Lung (tissue), 12 donors: ENCODE data around the gene RYK. TPM values are rescaled to one million over a fixed set of nuclear protein-coding genes. Genes with fewer than 3 reads are reported as not detected.
A peak's percentile ranks its signal among the peaks of the same experiment; 100 is the strongest.

Experiments
- ATAC-seq: fragments of 200-7000 bp; cut with Tn5 transposase; one replicate; pipeline ENCODE4 v1.9.1; 2020; ENCODE audit warnings: moderate number of reproducible peaks; ENCODE audit not compliant: insufficient read depth, low FRiP score
- DNase-seq, 3 donors: peaks; one replicate each; pipeline ENCODE4 v3.0.0-alpha.2; 2013 to 2017
- H3K27ac ChIP-seq, 2 donors: one replicate each; pipeline ENCODE4 v1.5.1; 2013; ENCODE audit warnings: mild to moderate bottlenecking in 2 of 2, moderate library complexity in 2 of 2, control low read depth in 1 of 2, inconsistent platforms in 1 of 2, low read depth in 1 of 2, low read length in 1 of 2
- H3K27me3 ChIP-seq, 3 donors: one replicate each; pipeline ENCODE4 v1.5.1; 2013; ENCODE audit warnings: low read length in 2 of 3; ENCODE audit not compliant: control insufficient read depth in 3 of 3, insufficient read depth in 3 of 3
- H3K36me3 ChIP-seq, 4 donors: one replicate each; pipeline ENCODE4 v1.5.1; 2013; ENCODE audit warnings: low read length in 4 of 4, mild to moderate bottlenecking in 1 of 4, moderate library complexity in 1 of 4; ENCODE audit not compliant: control insufficient read depth in 4 of 4, insufficient read depth in 4 of 4
- H3K4me1 ChIP-seq, 5 donors: one replicate each; pipeline ENCODE4 v1.5.1; 2013; ENCODE audit warnings: low read length in 5 of 5, mild to moderate bottlenecking in 2 of 5, moderate library complexity in 1 of 5; ENCODE audit not compliant: control insufficient read depth in 5 of 5, insufficient read depth in 5 of 5
- H3K4me3 ChIP-seq: one replicate; pipeline ENCODE4 v1.5.1; 2013; ENCODE audit warnings: mild to moderate bottlenecking, control low read depth, moderate library complexity
- H3K9ac ChIP-seq, 2 donors: one replicate each; pipeline ENCODE4 v1.5.1; 2013; ENCODE audit warnings: low read length in 2 of 2, control low read depth in 1 of 2; ENCODE audit not compliant: insufficient read depth in 1 of 2
- H3K9me3 ChIP-seq, 4 donors: one replicate each; pipeline ENCODE4 v1.5.1; 2013; ENCODE audit warnings: low read length in 3 of 4, mild to moderate bottlenecking in 1 of 4, moderate library complexity in 1 of 4; ENCODE audit not compliant: control insufficient read depth in 4 of 4, insufficient read depth in 3 of 4
- CTCF ChIP-seq: IDR thresholded peaks from 2 replicates; pipeline ENCODE4 v1.5.1; 2012; ENCODE audit warnings: mild to moderate bottlenecking; ENCODE audit errors: control extremely low read depth, extremely low read depth
- WGBS, 2 donors: extraction: QIAGEN DNeasy Blood & Tissue Kit; methylation state at CpG; one replicate each; pipeline ENCODE4 v1.1.7; 2013; 5-methylcytosine and 5-hydroxymethylcytosine counted together
- polyA plus RNA-seq, 2 donors: library from polyadenylated mRNA; stranded (reverse); fragments of 200-250 nt; gene quantifications; one replicate each; pipeline ENCODE4 v1.2.1, GENCODE V29; 2013
- total RNA-seq, 2 donors: library from RNA; depleted of rRNA in 1 of 2; stranded (reverse); fragments of >200 nt in 1 of 2; gene quantifications; one replicate each; pipeline ENCODE4 v1.2.1, GENCODE V29; 2014 to 2021
- donor health status: control.
- donor health status: control.
- donor health status: Bipolar disorder and iron deficiency.
- donor health status: healthy.
- donor health status: DM: yes; HTN: yes; CAD: no.

Gene RYK
- total and polyA plus RNA-seq, 4 donors = 22.1 to 132 (median 29.0) TPM

DNA sequence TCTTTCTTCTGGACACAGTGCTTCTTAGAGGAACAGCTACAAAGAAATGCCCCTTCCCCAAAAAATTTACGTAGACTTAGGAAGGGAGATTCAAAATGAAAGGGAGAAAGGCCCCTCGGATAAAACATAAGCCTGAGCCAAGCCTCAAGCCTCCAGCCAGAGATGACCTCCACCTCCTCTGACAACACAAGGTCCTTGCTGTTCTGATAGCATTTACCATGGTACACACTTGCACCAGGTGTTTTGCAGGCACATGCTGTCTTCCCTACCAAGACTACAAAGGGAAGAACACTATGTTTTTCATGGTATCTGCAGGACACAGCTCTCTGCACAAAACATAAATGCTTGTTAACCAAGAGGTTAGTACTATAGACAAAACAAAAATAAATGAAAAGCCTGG lies 27.8 kb downstream of the RYK start:
- no peaks in the 10 kb centered on the region for H3K27me3 ChIP-seq

GRCh38 chr3:134216851-134217250 lies 33.8 kb downstream of the RYK start:
- no peak overlapping the region for H3K4me3 ChIP-seq
- no peaks in the 10 kb centered on the region for H3K27me3 ChIP-seq
- no peak for DNase-seq
- H3K9me3 ChIP-seq = no peaks in the 10 kb centered on the region
- no peak for TF ChIP-seq CTCF
- H3K27ac ChIP-seq = no peak overlapping the region
- H3K36me3 ChIP-seq = peaks cover 0 to 6% (median under 1%) of the 10 kb centered on the region in 4 donors
- H3K4me1 ChIP-seq = peaks cover 0 to 7% (median 0%) of the 10 kb centered on the region in 5 donors
- 92 to 96% methylated on average over 4 of the region's 4 CpGs for WGBS, 2 donors
- no peak for ATAC-seq
- H3K9ac ChIP-seq = no peak overlapping the region

More for the DNA sequence above, 27.8 kb downstream of the RYK start:
- no peak for TF ChIP-seq CTCF
- Histone ChIP-seq H3K4me3 (no peak overlapping the region), H3K36me3 (peaks cover 0 to 7% (median 2%) of the 10 kb centered on the region in 4 donors), H3K9ac (no peak overlapping the region), H3K27ac (no peak overlapping the region), H3K4me1 (peaks cover 0 to 3% (median 0%) of the 10 kb centered on the region in 5 donors), H3K9me3 (no peaks in the 10 kb centered on the region)
- 80 to 83% methylated on average over 2 of the region's 2 CpGs for WGBS, 2 donors
- DNase-seq = no peak
- ATAC-seq = no peak

DNA sequence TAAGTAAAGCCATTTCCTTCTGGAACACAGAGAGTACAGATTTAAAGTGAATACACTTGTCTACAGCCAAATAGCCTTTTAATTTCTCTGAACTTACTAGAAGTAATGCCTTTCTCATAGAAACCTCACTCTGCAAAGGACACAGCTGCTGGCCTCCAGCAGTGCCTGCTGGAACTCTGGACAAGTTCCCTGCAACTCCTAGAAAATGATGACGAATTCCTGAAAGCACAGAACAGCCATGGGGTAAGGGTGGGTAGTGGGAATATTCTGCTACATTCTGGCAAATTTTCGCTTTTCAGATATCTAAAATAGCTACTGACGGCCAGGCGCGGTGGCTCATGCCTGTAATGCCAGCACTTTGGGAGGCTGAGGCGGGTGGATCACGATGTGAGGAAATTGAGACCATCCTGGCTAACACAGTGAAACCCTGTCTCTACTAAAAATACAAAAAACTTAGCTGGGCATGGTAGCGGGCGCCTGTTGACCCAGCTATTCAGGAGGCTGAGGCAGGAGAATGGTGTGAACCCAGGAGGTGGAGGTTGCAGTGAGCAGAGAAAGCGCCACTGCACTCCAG lies 34.4 kb downstream of the RYK start:
- H3K4me1 ChIP-seq = peaks cover 0 to 7% (median 0%) of the 10 kb centered on the region in 5 donors
- ATAC-seq (no peak), DNase-seq (peak in 1 of 3 donors; percentile 18)
- no peak overlapping the region for H3K4me3 ChIP-seq
- peaks cover 0 to 3% (median under 1%) of the 10 kb centered on the region in 4 donors for H3K36me3 ChIP-seq
- no peak overlapping the region for H3K27ac ChIP-seq
- no peak for TF ChIP-seq CTCF
- no peaks in the 10 kb centered on the region for H3K27me3 ChIP-seq
- no peak overlapping the region for H3K9ac ChIP-seq
- 89 to 91% methylated on average over 10 of the region's 10 CpGs for WGBS, 2 donors
- H3K9me3 ChIP-seq = no peaks in the 10 kb centered on the region

DNA sequence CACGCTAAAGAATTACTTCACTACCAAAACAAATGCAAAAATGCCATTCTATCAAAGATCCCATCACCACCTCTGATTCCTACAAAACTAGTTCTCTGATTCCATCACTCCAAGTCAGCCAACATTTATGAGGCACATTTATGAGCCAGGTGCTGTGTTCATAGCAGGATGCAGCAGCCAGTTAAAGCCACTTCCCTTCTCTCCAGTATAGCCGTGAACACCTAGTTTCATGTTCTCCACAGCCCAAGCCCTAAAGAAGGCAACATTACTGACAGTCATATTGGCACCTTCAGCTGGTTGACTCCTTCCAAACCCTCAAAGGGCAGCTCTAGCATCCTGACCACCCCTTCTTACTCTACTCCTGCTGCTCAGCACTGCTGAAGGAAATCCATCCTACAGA lies 36.4 kb downstream of the RYK start:
- no peak overlapping the region for H3K4me3 ChIP-seq
- no peak for ATAC-seq
- peaks cover 0 to 10% (median 0%) of the 10 kb centered on the region in 5 donors for H3K4me1 ChIP-seq
- no peaks in the 10 kb centered on the region for H3K9me3 ChIP-seq
- no peak for TF ChIP-seq CTCF
- peaks cover 3 to 8% (median 4%) of the 10 kb centered on the region in 4 donors for H3K36me3 ChIP-seq
- H3K27me3 ChIP-seq = no peaks in the 10 kb centered on the region
- no peak for DNase-seq
- H3K9ac ChIP-seq = no peak overlapping the region
- H3K27ac ChIP-seq = no peak overlapping the region
- WGBS, 2 donors = 76 to 84% methylated on average over 2 of the region's 2 CpGs
